ENCODE results near the gene UBA3.

DNA sequence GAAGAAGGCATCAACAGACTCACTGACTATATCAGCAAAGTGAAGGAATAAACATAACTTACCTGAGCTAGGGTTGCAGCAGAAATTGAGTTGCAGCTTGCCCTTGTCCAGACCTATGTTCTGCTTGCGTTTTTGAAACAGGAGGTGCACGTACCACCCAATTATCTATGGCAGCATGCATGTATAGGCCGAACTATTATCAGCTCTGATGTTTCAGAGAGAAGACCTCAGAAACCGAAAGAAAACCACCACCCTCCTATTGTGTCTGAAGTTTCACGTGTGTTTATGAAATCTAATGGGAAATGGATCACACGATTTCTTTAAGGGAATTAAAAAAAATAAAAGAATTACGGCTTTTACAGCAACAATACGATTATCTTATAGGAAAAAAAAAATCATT is 24.4 kb upstream of the UBA3 start:
- TF ChIP-seq, protein P1, sequence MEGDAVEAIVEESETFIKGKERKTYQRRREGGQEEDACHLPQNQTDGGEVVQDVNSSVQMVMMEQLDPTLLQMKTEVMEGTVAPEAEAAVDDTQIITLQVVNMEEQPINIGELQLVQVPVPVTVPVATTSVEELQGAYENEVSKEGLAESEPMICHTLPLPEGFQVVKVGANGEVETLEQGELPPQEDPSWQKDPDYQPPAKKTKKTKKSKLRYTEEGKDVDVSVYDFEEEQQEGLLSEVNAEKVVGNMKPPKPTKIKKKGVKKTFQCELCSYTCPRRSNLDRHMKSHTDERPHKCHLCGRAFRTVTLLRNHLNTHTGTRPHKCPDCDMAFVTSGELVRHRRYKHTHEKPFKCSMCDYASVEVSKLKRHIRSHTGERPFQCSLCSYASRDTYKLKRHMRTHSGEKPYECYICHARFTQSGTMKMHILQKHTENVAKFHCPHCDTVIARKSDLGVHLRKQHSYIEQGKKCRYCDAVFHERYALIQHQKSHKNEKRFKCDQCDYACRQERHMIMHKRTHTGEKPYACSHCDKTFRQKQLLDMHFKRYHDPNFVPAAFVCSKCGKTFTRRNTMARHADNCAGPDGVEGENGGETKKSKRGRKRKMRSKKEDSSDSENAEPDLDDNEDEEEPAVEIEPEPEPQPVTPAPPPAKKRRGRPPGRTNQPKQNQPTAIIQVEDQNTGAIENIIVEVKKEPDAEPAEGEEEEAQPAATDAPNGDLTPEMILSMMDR (IDR thresholded peaks at IDR 0.05), result no peak
- TF ChIP-seq POLR2A (IDR thresholded peaks at IDR 0.05), result no peak
